PC-3 (cell line): Measurements from ENCODE around the gene OR7G1. TPM values are rescaled to one million over a fixed set of nuclear protein-coding genes. Genes with fewer than 3 reads are reported as not detected.

Experiments
- ATAC-seq: fragments of 200-7000 bp; cut with Tn5 transposase; 2 replicates; pipeline ENCODE4 v1.9.1; 2020; ENCODE audit warnings: mild to moderate bottlenecking, moderate library complexity
- Bru-seq: library from RNA; stranded (reverse); fragments of 400-500 nt; gene quantifications from one replicate; lab custom pipeline; 2021; lab: Mats Ljungman, UMichigan
- BruChase-seq, 2 experiments: library from RNA; stranded (reverse); fragments of 400-500 nt; gene quantifications; one replicate each; lab custom pipeline; 2021; lab: Mats Ljungman, UMichigan
- BruUV-seq: library from RNA; stranded (reverse); fragments of 400-500 nt; replicated peaks from 2 replicates; lab custom pipeline; 2021; lab: Mats Ljungman, UMichigan
- CTCF ChIA-PET: fragments of 300-600 bp; sonication (Branson Sonifier 250); formaldehyde crosslinking; loops from one replicate; lab custom pipeline; 2022; ENCODE audit warnings: antibody characterized with exemption; lab: Charles Lee
- POLR2A ChIA-PET: fragments of 300-600 bp; sonication (Branson Sonifier 250); formaldehyde crosslinking; loops from one replicate; lab custom pipeline; 2022; ENCODE audit warnings: antibody characterized with exemption; ENCODE audit not compliant: unreplicated experiment; lab: Charles Lee
- DNase-seq: peaks from one replicate; pipeline ENCODE4 v3.0.0-alpha.2; 2015
- H2AFZ ChIP-seq: fragments of 300-600 bp; sonication (generic); 2 replicates; pipeline ENCODE4 v1.6.0; 2016; ENCODE audit warnings: antibody characterized with exemption, low read length
- H3F3A ChIP-seq: fragments of 300-600 bp; sonication (generic); one replicate; pipeline ENCODE4 v1.6.0; 2017; ENCODE audit warnings: antibody characterized with exemption, low read length, control low read depth, mild to moderate bottlenecking; ENCODE audit not compliant: unreplicated experiment
- H3K27ac ChIP-seq: fragments of 300-600 bp; sonication (generic); 2 replicates; pipeline ENCODE4 v1.5.1; 2016; ENCODE audit warnings: mild to moderate bottlenecking, low read length
- H3K27me3 ChIP-seq: fragments of 300-600 bp; sonication (generic); 2 replicates; pipeline ENCODE4 v1.6.1; 2016; ENCODE audit warnings: low read length, mixed read lengths
- H3K36me3 ChIP-seq: fragments of 300-600 bp; sonication (generic); 2 replicates; pipeline ENCODE4 v1.6.1; 2016; ENCODE audit warnings: low read depth, mixed run types, low read length, mixed read lengths
- H3K4me1 ChIP-seq: fragments of 300-600 bp; sonication (generic); 2 replicates; pipeline ENCODE4 v1.5.1; 2016; ENCODE audit warnings: low read length; ENCODE audit not compliant: insufficient read depth
- H3K4me2 ChIP-seq: fragments of 300-600 bp; sonication (generic); 2 replicates; pipeline ENCODE4 v1.6.0; 2016; ENCODE audit warnings: low read length
- H3K4me3 ChIP-seq: fragments of 300-600 bp; sonication (generic); 2 replicates; pipeline ENCODE4 v1.5.1; 2016; ENCODE audit warnings: mild to moderate bottlenecking, low read length, mixed read lengths
- H3K79me2 ChIP-seq: fragments of 300-600 bp; sonication (generic); 2 replicates; pipeline ENCODE4 v1.6.1; 2017; ENCODE audit warnings: low read length, mixed read lengths
- H3K9ac ChIP-seq: fragments of 300-600 bp; sonication (generic); 2 replicates; pipeline ENCODE4 v1.6.0; 2016; ENCODE audit warnings: mild to moderate bottlenecking, low read length
- H3K9me2 ChIP-seq: fragments of 300-600 bp; sonication (generic); replicated peaks from 2 replicates; pipeline ENCODE4 v1.6.1; 2016; ENCODE audit warnings: mixed run types, low read length, mixed read lengths
- H3K9me3 ChIP-seq: fragments of 300-600 bp; sonication (generic); 2 replicates; pipeline ENCODE4 v1.6.1; 2016; ENCODE audit warnings: low read length, mixed read lengths
- H4K20me1 ChIP-seq: fragments of 300-600 bp; sonication (generic); 2 replicates; pipeline ENCODE4 v1.6.1; 2016; ENCODE audit warnings: low read length, mixed read lengths
- CTCF ChIP-seq: fragments of 300-600 bp; sonication (generic); conservative IDR thresholded peaks from 2 replicates; pipeline ENCODE4 v1.5.1; 2017; ENCODE audit warnings: antibody characterized with exemption, low read depth, mild to moderate bottlenecking, low read length
- EZH2 ChIP-seq: fragments of 300-600 bp; sonication (generic); IDR thresholded peaks from one replicate; pipeline ENCODE4 v1.6.1; 2017; ENCODE audit warnings: antibody characterized with exemption, mild to moderate bottlenecking, low read length; ENCODE audit not compliant: unreplicated experiment
- EZH2phosphoT487 ChIP-seq: fragments of 300-600 bp; sonication (generic); IDR thresholded peaks from 2 replicates; pipeline ENCODE4 v1.6.1; 2018; ENCODE audit warnings: mild to moderate bottlenecking, antibody characterized with exemption, low read length, borderline replicate concordance
- intact Hi-C: fragments of 100-400 bp; cut with micrococcal nuclease; formaldehyde crosslinking; loops from 2 replicates; pipeline ENCODE4 v1.9.0; 2023
- long read RNA-seq: library from polyadenylated mRNA; unstranded; transcript quantifications from one replicate; pipeline ENCODE4 v2.0.0, GENCODE V29; 2021; ENCODE audit not compliant: unreplicated experiment
- total RNA-seq: library from RNA; depleted of rRNA; stranded (reverse); fragments of >200 nt; gene quantifications from 2 replicates; pipeline ENCODE4 v1.2.3, GENCODE V29; 2014; rRNA removed

Gene OR7G1, protein sequence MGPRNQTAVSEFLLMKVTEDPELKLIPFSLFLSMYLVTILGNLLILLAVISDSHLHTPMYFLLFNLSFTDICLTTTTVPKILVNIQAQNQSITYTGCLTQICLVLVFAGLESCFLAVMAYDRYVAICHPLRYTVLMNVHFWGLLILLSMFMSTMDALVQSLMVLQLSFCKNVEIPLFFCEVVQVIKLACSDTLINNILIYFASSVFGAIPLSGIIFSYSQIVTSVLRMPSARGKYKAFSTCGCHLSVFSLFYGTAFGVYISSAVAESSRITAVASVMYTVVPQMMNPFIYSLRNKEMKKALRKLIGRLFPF
- total RNA-seq: not detected in 2 replicates
- not detected for Bru-seq, nascent RNA
- not detected for BruChase-seq, experiment 1, labeled RNA remaining after a 6-hour chase
- not detected for BruChase-seq, experiment 2, labeled RNA remaining after a 2-hour chase
- long read RNA-seq: 0 reads

DNA sequence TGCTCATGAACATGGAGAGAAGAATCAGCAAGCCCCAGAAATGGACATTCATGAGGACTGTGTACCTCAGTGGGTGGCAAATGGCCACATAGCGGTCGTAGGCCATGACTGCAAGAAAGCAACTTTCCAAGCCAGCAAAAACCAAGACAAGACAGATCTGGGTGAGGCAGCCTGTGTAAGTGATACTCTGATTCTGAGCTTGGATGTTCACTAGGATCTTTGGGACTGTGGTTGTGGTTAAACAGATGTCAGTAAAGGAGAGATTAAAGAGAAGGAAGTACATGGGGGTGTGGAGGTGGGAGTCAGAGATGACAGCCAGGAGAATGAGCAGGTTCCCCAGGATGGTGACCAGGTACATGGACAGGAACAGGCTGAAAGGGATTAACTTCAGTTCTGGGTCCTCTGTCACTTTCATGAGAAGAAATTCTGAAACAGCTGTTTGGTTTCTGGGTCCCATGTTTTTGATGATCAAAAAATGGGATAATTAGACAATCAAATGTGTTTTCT lies at the start of gene OR7G1:
Gene OR7G1, minus strand, starts transcription at position 457 of the 507 bp plus-strand sequence. Its CDS starts 0 bp downstream, at position 457.
- H2AFZ ChIP-seq: no peak within 1 kb of the TSS
- TF ChIP-seq EZH2phosphoT487: no peak
- no peak for TF ChIP-seq EZH2
- no peak for TF ChIP-seq CTCF
- H3K9me2 ChIP-seq: no peaks in the 10 kb centered on the region
- intact Hi-C loops: no loop called here
- no peaks in the 10 kb centered on the region for H3F3A ChIP-seq
- H4K20me1 ChIP-seq: no peaks in the 10 kb centered on the region
- ChIA-PET POLR2A (no interaction called here), CTCF (no interaction called here)
- peaks cover 28% of the 10 kb centered on the region for H3K27me3 ChIP-seq
- BruUV-seq: no TSS peak
- 0 out of 2 replicates have a peak, but pooled peaks cover 3% of the 10 kb centered on the region for H3K9me3 ChIP-seq
- DNase-seq (no peak), ATAC-seq (no peak)
- no peaks in the 10 kb centered on the region for H3K36me3 ChIP-seq
- no peak within 1 kb of the TSS for H3K27ac ChIP-seq
- H3K9ac ChIP-seq: no peak within 1 kb of the TSS
- H3K4me1 ChIP-seq: no peaks in the 10 kb centered on the region
- H3K4me2 ChIP-seq: no peak within 1 kb of the TSS
- H3K4me3 ChIP-seq: no peak within 1 kb of the TSS
- no peaks in the 10 kb centered on the region for H3K79me2 ChIP-seq

DNA sequence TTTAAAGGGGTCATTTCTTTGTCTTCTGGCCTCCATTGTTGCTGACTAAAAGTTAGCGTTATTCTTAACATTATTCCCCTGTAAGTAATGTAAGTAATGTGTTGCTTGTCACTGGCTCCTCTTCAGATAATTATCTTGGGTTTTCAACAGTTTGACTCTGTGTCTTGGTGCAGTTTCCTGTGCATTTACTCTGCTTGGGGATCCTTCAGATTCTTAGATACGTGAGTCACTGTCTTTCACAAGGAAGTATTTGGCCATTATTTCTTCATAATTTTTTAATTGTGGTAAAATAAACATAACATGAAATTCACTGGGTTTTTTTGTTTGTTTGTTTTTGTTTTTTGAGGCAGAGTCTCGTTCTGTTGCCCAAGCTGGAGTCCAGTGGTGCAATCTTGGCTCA lies 49.7 kb upstream of the OR7G1 start:
- Histone ChIP-seq H3K36me3 (peaks cover 52% of the 10 kb centered on the region), H3K9me3 (peaks cover 15% of the 10 kb centered on the region), H3K27ac (no peak overlapping the region), H3F3A (no peaks in the 10 kb centered on the region), H3K27me3 (no peaks in the 10 kb centered on the region), H3K4me1 (no peaks in the 10 kb centered on the region), H2AFZ (no peak overlapping the region), H3K79me2 (no peaks in the 10 kb centered on the region), H3K9me2 (no peaks in the 10 kb centered on the region), H4K20me1 (no peaks in the 10 kb centered on the region), H3K4me3 (no peak overlapping the region), H3K9ac (no peak overlapping the region), H3K4me2 (no peak overlapping the region)
- POLR2A ChIA-PET: no interaction called here
- ATAC-seq (peak; percentile 24; the same call in 1 of the 2 replicates), DNase-seq (no peak)
- intact Hi-C loops: no loop called here
- CTCF ChIA-PET: no interaction called here
- TF ChIP-seq EZH2 (no peak), CTCF (no peak), EZH2phosphoT487 (no peak)
- BruUV-seq: no TSS peak

- Histone ChIP-seq H3K79me2 (peaks cover 7% of the 10 kb centered on the region; the same call in 1 of the 2 replicates), H3K9me2 (no peaks in the 10 kb centered on the region), H2AFZ (no peak overlapping the region), H3K4me3 (no peak overlapping the region), H3K27ac (no peak overlapping the region), H3F3A (no peaks in the 10 kb centered on the region), H3K4me2 (no peak overlapping the region), H3K9me3 (peaks cover 26% of the 10 kb centered on the region), H3K36me3 (peaks cover 83% of the 10 kb centered on the region), H4K20me1 (no peaks in the 10 kb centered on the region), H3K9ac (no peak overlapping the region), H3K27me3 (no peaks in the 10 kb centered on the region), H3K4me1 (no peaks in the 10 kb centered on the region)
- ChIA-PET POLR2A (no interaction called here), CTCF (no interaction called here)
- intact Hi-C loops: no loop called here
- no peak for ATAC-seq
- DNase-seq: no peak
- no peak for TF ChIP-seq CTCF
- BruUV-seq: TSS peak; percentile 7
Measured at GRCh38 chr19:9161427-9161826, 45.9 kb upstream of the OR7G1 start.
